Parathyroid adenoma (tissue), 2 donors: ENCODE results near the gene SUPT4H1.
A peak's percentile ranks its signal among the peaks of the same experiment; 100 is the strongest.

ENCODE experiments used
- H2AFZ ChIP-seq: fragments of 300-600 bp; sonication (generic); one replicate; pipeline ENCODE4 v1.7.0; 2017; ENCODE audit warnings: antibody characterized with exemption, mild to moderate bottlenecking
- H3K27ac ChIP-seq: fragments of 300-600 bp; sonication (generic); one replicate; pipeline ENCODE4 v1.7.0; 2017
- H3K27me3 ChIP-seq: fragments of 300-600 bp; sonication (generic); one replicate; pipeline ENCODE4 v1.7.0; 2017; ENCODE audit warnings: low read length; ENCODE audit not compliant: control insufficient read depth, insufficient read depth
- H3K36me3 ChIP-seq: fragments of 300-600 bp; sonication (generic); one replicate; pipeline ENCODE4 v1.7.0; 2017; ENCODE audit warnings: low read length; ENCODE audit not compliant: control insufficient read depth, insufficient read depth
- H3K4me1 ChIP-seq: fragments of 300-600 bp; sonication (generic); one replicate; pipeline ENCODE4 v1.7.0; 2017; ENCODE audit warnings: control low read depth
- H3K4me2 ChIP-seq: fragments of 300-600 bp; sonication (generic); one replicate; pipeline ENCODE4 v1.7.0; 2017; ENCODE audit warnings: low read length
- H3K4me3 ChIP-seq: fragments of 300-600 bp; sonication (generic); one replicate; pipeline ENCODE4 v1.7.0; 2017; ENCODE audit warnings: low read depth, low read length
- H3K79me2 ChIP-seq: fragments of 300-600 bp; sonication (generic); one replicate; pipeline ENCODE4 v1.7.0; 2017; ENCODE audit warnings: control low read depth
- H3K9ac ChIP-seq: fragments of 300-600 bp; sonication (generic); one replicate; pipeline ENCODE4 v1.7.0; 2017; ENCODE audit warnings: mild to moderate bottlenecking
- H3K9me3 ChIP-seq: fragments of 300-600 bp; sonication (generic); one replicate; pipeline ENCODE4 v1.7.0; 2017; ENCODE audit warnings: low read length; ENCODE audit not compliant: control insufficient read depth
- TF ChIP-seq, protein P1 (sequence below): fragments of 300-600 bp; sonication (generic); IDR thresholded peaks from one replicate; pipeline ENCODE4 v1.7.0; 2017; ENCODE audit warnings: antibody characterized with exemption, mild to moderate bottlenecking
- donor health status: primary hyperparathyroidism.

Gene SUPT4H1

DNA sequence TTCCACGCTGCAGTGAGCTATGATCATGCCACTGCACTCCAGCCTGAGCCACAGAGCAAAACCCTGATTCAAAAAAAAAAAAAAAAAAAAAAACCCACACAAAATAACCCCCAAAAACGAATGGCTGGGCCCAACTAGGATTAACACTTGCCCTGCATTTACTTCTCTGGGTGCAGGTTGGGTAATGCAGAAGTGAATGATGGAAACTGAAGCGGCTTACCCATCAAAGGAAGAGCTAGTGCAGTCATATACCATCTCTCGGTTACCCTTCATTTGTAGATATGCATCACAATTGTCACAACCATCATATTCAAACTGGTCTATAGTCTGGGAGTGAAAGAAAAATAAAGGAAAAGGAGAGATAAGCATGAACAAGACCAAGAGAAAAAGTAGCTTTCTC lies 819 bp downstream of the SUPT4H1 start:
- TF ChIP-seq, protein P1, sequence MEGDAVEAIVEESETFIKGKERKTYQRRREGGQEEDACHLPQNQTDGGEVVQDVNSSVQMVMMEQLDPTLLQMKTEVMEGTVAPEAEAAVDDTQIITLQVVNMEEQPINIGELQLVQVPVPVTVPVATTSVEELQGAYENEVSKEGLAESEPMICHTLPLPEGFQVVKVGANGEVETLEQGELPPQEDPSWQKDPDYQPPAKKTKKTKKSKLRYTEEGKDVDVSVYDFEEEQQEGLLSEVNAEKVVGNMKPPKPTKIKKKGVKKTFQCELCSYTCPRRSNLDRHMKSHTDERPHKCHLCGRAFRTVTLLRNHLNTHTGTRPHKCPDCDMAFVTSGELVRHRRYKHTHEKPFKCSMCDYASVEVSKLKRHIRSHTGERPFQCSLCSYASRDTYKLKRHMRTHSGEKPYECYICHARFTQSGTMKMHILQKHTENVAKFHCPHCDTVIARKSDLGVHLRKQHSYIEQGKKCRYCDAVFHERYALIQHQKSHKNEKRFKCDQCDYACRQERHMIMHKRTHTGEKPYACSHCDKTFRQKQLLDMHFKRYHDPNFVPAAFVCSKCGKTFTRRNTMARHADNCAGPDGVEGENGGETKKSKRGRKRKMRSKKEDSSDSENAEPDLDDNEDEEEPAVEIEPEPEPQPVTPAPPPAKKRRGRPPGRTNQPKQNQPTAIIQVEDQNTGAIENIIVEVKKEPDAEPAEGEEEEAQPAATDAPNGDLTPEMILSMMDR = no peak
- H3K4me2 ChIP-seq = peak overlapping the region; percentile 55
- peaks cover 8% of the 10 kb centered on the region for H3K4me1 ChIP-seq
- no peaks in the 10 kb centered on the region for H3K36me3 ChIP-seq
- H3K27me3 ChIP-seq = no peaks in the 10 kb centered on the region
- no peak overlapping the region for H2AFZ ChIP-seq
- peak overlapping the region; percentile 99 for H3K4me3 ChIP-seq
- peaks cover 7% of the 10 kb centered on the region for H3K79me2 ChIP-seq
- no peak overlapping the region for H3K9ac ChIP-seq
- H3K27ac ChIP-seq = no peak overlapping the region
- no peaks in the 10 kb centered on the region for H3K9me3 ChIP-seq

DNA sequence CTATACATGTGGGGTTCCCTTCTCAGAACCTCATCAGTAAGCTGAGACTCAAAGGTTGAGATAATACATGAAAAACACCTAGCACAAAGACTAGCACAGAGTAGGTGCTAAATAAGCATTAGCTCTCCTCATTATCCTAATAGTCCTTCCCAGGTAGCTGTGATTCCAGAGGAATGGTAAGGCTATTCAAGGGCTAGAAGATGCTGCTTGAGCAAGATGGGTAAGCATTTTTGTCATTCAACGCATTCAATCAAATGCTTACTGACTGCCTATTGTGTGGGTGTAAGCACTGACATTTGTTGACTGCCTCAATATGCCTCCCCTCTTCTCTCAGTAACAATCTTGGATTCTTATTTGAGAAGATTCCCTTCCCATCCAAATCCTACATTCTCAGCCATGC lies 4.0 kb downstream of the SUPT4H1 start:
- no peak overlapping the region for H3K4me3 ChIP-seq
- H3K79me2 ChIP-seq = peaks cover 7% of the 10 kb centered on the region
- H2AFZ ChIP-seq = no peak overlapping the region
- H3K36me3 ChIP-seq = no peaks in the 10 kb centered on the region
- H3K9ac ChIP-seq = no peak overlapping the region
- no peak overlapping the region for H3K4me2 ChIP-seq
- H3K4me1 ChIP-seq = peaks cover 8% of the 10 kb centered on the region
- TF ChIP-seq, protein P1 = no peak
- no peaks in the 10 kb centered on the region for H3K27me3 ChIP-seq
- H3K27ac ChIP-seq = no peak overlapping the region
- no peaks in the 10 kb centered on the region for H3K9me3 ChIP-seq

DNA sequence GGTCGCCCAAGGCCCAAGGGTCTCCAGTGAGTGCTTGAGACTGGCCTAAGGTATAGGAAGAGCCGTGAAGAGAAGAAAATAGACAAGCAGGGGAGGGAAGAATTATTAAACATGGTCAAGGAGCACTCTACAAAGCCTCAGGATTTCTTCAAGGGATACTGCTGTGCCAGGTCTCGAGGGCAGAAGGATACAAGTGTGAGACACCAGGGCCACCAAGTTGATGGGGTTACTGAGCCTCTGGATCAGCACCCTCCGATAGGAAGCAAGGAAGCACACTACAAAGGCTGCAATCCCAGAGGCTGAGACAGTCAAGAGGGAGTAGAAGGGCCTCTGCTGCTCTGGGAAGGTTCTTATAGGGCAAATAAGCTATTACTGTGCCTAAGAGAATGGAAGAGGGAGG lies 6.5 kb downstream of the SUPT4H1 start:
- Histone ChIP-seq H3K36me3 (no peaks in the 10 kb centered on the region), H3K4me1 (peaks cover 2% of the 10 kb centered on the region), H3K9ac (no peak overlapping the region)

DNA sequence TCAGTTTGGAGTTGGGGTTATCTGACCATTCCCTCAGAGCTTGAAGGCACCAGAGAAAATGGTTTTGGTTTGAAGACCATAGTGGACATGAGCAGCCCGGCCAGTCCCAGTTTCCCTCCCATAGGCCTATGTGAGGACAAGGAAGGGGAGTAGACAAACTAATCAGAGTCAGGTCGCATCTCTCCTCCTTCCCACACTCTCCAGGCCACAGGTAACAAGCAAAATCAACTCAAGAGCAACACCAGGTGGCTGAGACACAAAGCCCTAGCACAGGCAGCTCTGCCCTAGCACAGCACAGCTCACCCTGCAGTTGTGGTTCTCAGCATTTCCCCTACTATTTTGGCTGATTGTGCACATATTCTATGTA lies 7.2 kb downstream of the SUPT4H1 start:
- no peak overlapping the region for H2AFZ ChIP-seq
- no peak overlapping the region for H3K4me2 ChIP-seq
- no peak overlapping the region for H3K27ac ChIP-seq
- H3K36me3 ChIP-seq = no peaks in the 10 kb centered on the region
- no peaks in the 10 kb centered on the region for H3K9me3 ChIP-seq
- no peak overlapping the region for H3K9ac ChIP-seq
- TF ChIP-seq, protein P1 = no peak
- H3K79me2 ChIP-seq = no peaks in the 10 kb centered on the region
- no peak overlapping the region for H3K4me3 ChIP-seq
- H3K27me3 ChIP-seq = no peaks in the 10 kb centered on the region
- peaks cover 2% of the 10 kb centered on the region for H3K4me1 ChIP-seq

More for the DNA sequence above, 6.5 kb downstream of the SUPT4H1 start:
- Histone ChIP-seq H3K4me3 (no peak overlapping the region), H3K79me2 (no peaks in the 10 kb centered on the region), H2AFZ (no peak overlapping the region), H3K27ac (no peak overlapping the region), H3K27me3 (no peaks in the 10 kb centered on the region), H3K9me3 (no peaks in the 10 kb centered on the region), H3K4me2 (no peak overlapping the region)
- TF ChIP-seq, protein P1 = no peak

DNA sequence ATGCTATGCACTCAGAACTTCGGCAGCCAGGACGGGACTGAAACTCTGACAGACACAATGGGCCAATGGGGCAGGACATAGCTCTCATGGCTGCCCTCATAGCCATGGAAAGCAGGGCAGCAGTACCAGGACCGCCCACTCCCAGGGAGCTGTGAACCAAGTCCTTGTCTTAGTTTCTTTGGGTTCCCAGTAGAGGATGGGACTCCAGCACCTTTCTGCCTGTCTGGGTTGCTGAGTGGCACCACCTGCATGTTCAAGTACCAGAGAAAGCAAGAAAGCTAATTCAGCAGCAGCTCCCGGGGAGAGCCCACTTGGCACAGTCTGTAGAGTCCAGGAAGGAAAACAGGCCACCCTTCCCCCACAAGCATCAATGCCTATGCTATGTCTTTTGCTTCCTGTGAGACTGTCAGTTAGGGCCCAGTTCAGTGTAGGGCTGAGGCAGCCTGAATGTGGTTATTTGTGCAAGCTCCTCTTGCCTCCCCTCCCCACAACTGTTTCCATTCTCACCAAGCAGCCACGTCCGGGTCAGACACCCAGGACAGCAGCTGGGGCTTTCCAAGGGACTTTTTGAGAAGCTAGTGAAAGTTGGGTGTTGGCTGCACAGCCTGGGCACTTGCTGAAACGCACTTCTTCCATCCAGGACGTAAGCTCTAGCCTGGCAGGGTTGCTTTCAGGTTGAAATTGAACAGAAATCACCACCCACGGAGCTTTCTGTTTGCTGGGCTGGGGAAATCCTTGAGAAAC lies 7.8 kb downstream of the SUPT4H1 start:
- Histone ChIP-seq H3K36me3 (no peaks in the 10 kb centered on the region), H3K9me3 (no peaks in the 10 kb centered on the region), H2AFZ (no peak overlapping the region), H3K27ac (no peak overlapping the region), H3K9ac (no peak overlapping the region), H3K27me3 (no peaks in the 10 kb centered on the region), H3K4me1 (peaks cover 2% of the 10 kb centered on the region), H3K4me3 (no peak overlapping the region), H3K4me2 (no peak overlapping the region), H3K79me2 (no peaks in the 10 kb centered on the region)
- TF ChIP-seq, protein P1 = no peak
